Naive B cell (primary cell): Measurements from ENCODE around the gene IL21. TPM values are rescaled to one million over a fixed set of nuclear protein-coding genes. Genes with fewer than 3 reads are reported as not detected.

Experiments used
- ATAC-seq, 2 donors: fragments of 150-1000 bp; cut with Tn5 transposase; 2 replicates each; pipeline ENCODE4 v1.10.0; 2021; ENCODE audit warnings: low read depth in 2 of 2, mild to moderate bottlenecking in 2 of 2, moderate library complexity in 2 of 2
- DNase-seq: peaks from one replicate; pipeline ENCODE4 v3.0.0; 2022
- H3K27ac Mint-ChIP-seq, 6 donors: one replicate each; pipeline ENCODE4 v1.8.0; 2020 to 2022; ENCODE audit warnings: mild to moderate bottlenecking in 6 of 6, mixed read lengths in 6 of 6, moderate library complexity in 5 of 6, inconsistent platforms in 2 of 6
- H3K27me3 Mint-ChIP-seq, 3 donors: one replicate each; pipeline ENCODE4 v1.8.0; 2021 to 2022; ENCODE audit warnings: mixed read lengths in 3 of 3, mild to moderate bottlenecking in 1 of 3
- H3K36me3 Mint-ChIP-seq, 2 donors: one replicate each; pipeline ENCODE4 v1.8.0; 2020 to 2022; ENCODE audit warnings: mixed read lengths in 2 of 2, inconsistent platforms in 1 of 2, mild to moderate bottlenecking in 1 of 2
- H3K4me1 Mint-ChIP-seq, 3 donors: one replicate each; pipeline ENCODE4 v1.8.0; 2020 to 2022; ENCODE audit warnings: mixed read lengths in 3 of 3, inconsistent platforms in 1 of 3, mild to moderate bottlenecking in 1 of 3, moderate library complexity in 1 of 3
- H3K4me3 Mint-ChIP-seq, 8 donors: one replicate each; pipeline ENCODE4 v1.8.0; 2020 to 2022; ENCODE audit warnings: mild to moderate bottlenecking in 8 of 8, mixed read lengths in 8 of 8, moderate library complexity in 8 of 8, inconsistent platforms in 2 of 8
- H3K9me3 Mint-ChIP-seq, 7 donors: one replicate each; pipeline ENCODE4 v1.8.0; 2020 to 2022; ENCODE audit warnings: mixed read lengths in 7 of 7, mild to moderate bottlenecking in 5 of 7, inconsistent platforms in 2 of 7, moderate library complexity in 1 of 7
- polyA plus RNA-seq, 6 donors: library from polyadenylated mRNA; unstranded; fragments of 300-500 nt; fragmentation: Illumina TruSeq; gene quantifications; one replicate each; pipeline ENCODE4 v1.2.3, GENCODE V29; 2021; ENCODE audit warnings: low read depth in 6 of 6

Gene IL21
- polyA plus RNA-seq, 6 donors from 2014 or later = not detected

- no peak for ATAC-seq
- Mint-ChIP-seq H3K4me3 (no peak overlapping the region), H3K27ac (no peak overlapping the region), H3K36me3 (no peaks in the 10 kb centered on the region), H3K9me3 (no peaks in the 10 kb centered on the region), H3K4me1 (no peaks in the 10 kb centered on the region), H3K27me3 (peaks cover 0 to 8% (median 8%) of the 10 kb centered on the region in 3 donors)
- no peak for DNase-seq
Observed at GRCh38 chr4:122622400-122622799, 1.5 kb upstream of the IL21 start.

GRCh38 chr4:122619611-122620010 is 1.3 kb downstream of the IL21 start:
- H3K27me3 Mint-ChIP-seq = peaks cover 5 to 8% (median 5%) of the 10 kb centered on the region in 3 donors
- DNase-seq = no peak
- no peak for ATAC-seq
- H3K9me3 Mint-ChIP-seq = no peaks in the 10 kb centered on the region
- H3K4me3 Mint-ChIP-seq = no peak overlapping the region
- H3K4me1 Mint-ChIP-seq = no peaks in the 10 kb centered on the region
- no peaks in the 10 kb centered on the region for H3K36me3 Mint-ChIP-seq
- H3K27ac Mint-ChIP-seq = no peak overlapping the region

GRCh38 chr4:122617597-122618593 is 3.0 kb downstream of the IL21 start:
- Mint-ChIP-seq H3K9me3 (no peaks in the 10 kb centered on the region), H3K27me3 (peaks cover 5 to 8% (median 5%) of the 10 kb centered on the region in 3 donors), H3K36me3 (no peaks in the 10 kb centered on the region), H3K4me3 (no peak overlapping the region), H3K27ac (no peak overlapping the region), H3K4me1 (no peaks in the 10 kb centered on the region)
- no peak for ATAC-seq
- DNase-seq = no peak

GRCh38 chr4:122616915-122617596 is 3.8 kb downstream of the IL21 start:
- no peaks in the 10 kb centered on the region for H3K9me3 Mint-ChIP-seq
- no peaks in the 10 kb centered on the region for H3K36me3 Mint-ChIP-seq
- H3K4me1 Mint-ChIP-seq = no peaks in the 10 kb centered on the region
- no peak for DNase-seq
- no peak overlapping the region for H3K4me3 Mint-ChIP-seq
- peaks cover 5 to 8% (median 5%) of the 10 kb centered on the region in 3 donors for H3K27me3 Mint-ChIP-seq
- ATAC-seq = no peak
- H3K27ac Mint-ChIP-seq = no peak overlapping the region

- H3K4me1 Mint-ChIP-seq = no peaks in the 10 kb centered on the region
- H3K27me3 Mint-ChIP-seq = peaks cover 5 to 8% (median 5%) of the 10 kb centered on the region in 3 donors
- H3K27ac Mint-ChIP-seq = no peak overlapping the region
- no peak for DNase-seq
- no peaks in the 10 kb centered on the region for H3K9me3 Mint-ChIP-seq
- no peak for ATAC-seq
- H3K4me3 Mint-ChIP-seq = no peak overlapping the region
- no peaks in the 10 kb centered on the region for H3K36me3 Mint-ChIP-seq
Observed at GRCh38 chr4:122614621-122615020, 6.2 kb downstream of the IL21 start.

GRCh38 chr4:122612540-122612939 is 8.3 kb downstream of the IL21 start:
- no peaks in the 10 kb centered on the region for H3K9me3 Mint-ChIP-seq
- DNase-seq (no peak), ATAC-seq (no peak)
- H3K27me3 Mint-ChIP-seq = peaks cover 5 to 8% (median 5%) of the 10 kb centered on the region in 3 donors
- no peak overlapping the region for H3K27ac Mint-ChIP-seq
- H3K36me3 Mint-ChIP-seq = no peaks in the 10 kb centered on the region
- H3K4me1 Mint-ChIP-seq = no peaks in the 10 kb centered on the region
- H3K4me3 Mint-ChIP-seq = no peak overlapping the region

- peaks cover 14 to 27% (median 19%) of the 10 kb centered on the region in 3 donors for H3K27me3 Mint-ChIP-seq
- no peak for ATAC-seq
- no peak overlapping the region for H3K4me3 Mint-ChIP-seq
- no peaks in the 10 kb centered on the region for H3K36me3 Mint-ChIP-seq
- H3K9me3 Mint-ChIP-seq = peaks cover 0 to 2% (median 0%) of the 10 kb centered on the region in 7 donors
- H3K4me1 Mint-ChIP-seq = no peaks in the 10 kb centered on the region
- H3K27ac Mint-ChIP-seq = no peak overlapping the region
- no peak for DNase-seq
Observed at GRCh38 chr4:122606364-122607043, 14.4 kb downstream of the IL21 start.

- H3K36me3 Mint-ChIP-seq = no peaks in the 10 kb centered on the region
- no peak for ATAC-seq
- H3K4me3 Mint-ChIP-seq = no peak overlapping the region
- peaks cover 0 to 2% (median 0%) of the 10 kb centered on the region in 7 donors for H3K9me3 Mint-ChIP-seq
- no peak for DNase-seq
- H3K27ac Mint-ChIP-seq = no peak overlapping the region
- H3K27me3 Mint-ChIP-seq = peaks cover 35 to 48% (median 40%) of the 10 kb centered on the region in 3 donors
- no peaks in the 10 kb centered on the region for H3K4me1 Mint-ChIP-seq
Observed at GRCh38 chr4:122604146-122604545, 16.7 kb downstream of the IL21 start.

- H3K36me3 Mint-ChIP-seq = no peaks in the 10 kb centered on the region
- H3K27me3 Mint-ChIP-seq = peaks cover 38 to 52% (median 44%) of the 10 kb centered on the region in 3 donors
- H3K9me3 Mint-ChIP-seq = peaks cover 0 to 2% (median 0%) of the 10 kb centered on the region in 7 donors
- no peak for DNase-seq
- H3K27ac Mint-ChIP-seq = no peak overlapping the region
- no peak overlapping the region for H3K4me3 Mint-ChIP-seq
- H3K4me1 Mint-ChIP-seq = no peaks in the 10 kb centered on the region
- ATAC-seq = no peak
Observed at GRCh38 chr4:122603156-122603574, 17.7 kb downstream of the IL21 start.

GRCh38 chr4:122602277-122603142 is 18.4 kb downstream of the IL21 start:
- Mint-ChIP-seq H3K9me3 (peaks cover 0 to 2% (median 0%) of the 10 kb centered on the region in 7 donors), H3K27me3 (peaks cover 38 to 52% (median 44%) of the 10 kb centered on the region in 3 donors), H3K27ac (no peak overlapping the region), H3K36me3 (no peaks in the 10 kb centered on the region), H3K4me1 (no peaks in the 10 kb centered on the region), H3K4me3 (no peak overlapping the region)
- DNase-seq (no peak), ATAC-seq (no peak)

GRCh38 chr4:122591196-122591595 is 29.7 kb downstream of the IL21 start:
- peaks cover 12 to 29% (median 19%) of the 10 kb centered on the region in 3 donors for H3K27me3 Mint-ChIP-seq
- H3K27ac Mint-ChIP-seq = no peak overlapping the region
- H3K36me3 Mint-ChIP-seq = no peaks in the 10 kb centered on the region
- no peak for ATAC-seq
- H3K4me1 Mint-ChIP-seq = no peaks in the 10 kb centered on the region
- no peak for DNase-seq
- peaks cover 0 to 5% (median 0%) of the 10 kb centered on the region in 7 donors for H3K9me3 Mint-ChIP-seq
- H3K4me3 Mint-ChIP-seq = no peak overlapping the region

- Mint-ChIP-seq H3K4me1 (no peaks in the 10 kb centered on the region), H3K27ac (no peak overlapping the region), H3K27me3 (peaks cover 14 to 30% (median 25%) of the 10 kb centered on the region in 3 donors), H3K36me3 (no peaks in the 10 kb centered on the region), H3K9me3 (peaks cover 0 to 5% (median 0%) of the 10 kb centered on the region in 7 donors), H3K4me3 (no peak overlapping the region)
- DNase-seq (no peak), ATAC-seq (no peak)
Observed at GRCh38 chr4:122588453-122589238, 32.2 kb downstream of the IL21 start.
